T47D (cell line): ENCODE results near the gene KCNJ10.
"Not testable (repeated sequence)": the region's sequence is repeated elsewhere in the genome, so short reads cannot be mapped to it uniquely, and the experiment has no call there.

ENCODE experiments used
- DNase-seq, 2 experiments: peaks; one replicate each; pipeline versions ENCODE4 v3.0.0 to v3.0.0-alpha.2; 2011 to 2012; ENCODE audit warnings: low read depth in 1 of 2, low spot score in 1 of 2
- JUND ChIP-seq: IDR thresholded peaks from 2 replicates; pipeline ENCODE4 v1.6.1; 2012; ENCODE audit warnings: low read depth
- in situ Hi-C: cut with HindIII; loops from 2 replicates; pipeline ENCODE4 v1.10.0; 2016; ENCODE audit warnings: low sequenced_read_pairs, low pct_unique_long_range_greater_than_20kb

Gene KCNJ10

DNA sequence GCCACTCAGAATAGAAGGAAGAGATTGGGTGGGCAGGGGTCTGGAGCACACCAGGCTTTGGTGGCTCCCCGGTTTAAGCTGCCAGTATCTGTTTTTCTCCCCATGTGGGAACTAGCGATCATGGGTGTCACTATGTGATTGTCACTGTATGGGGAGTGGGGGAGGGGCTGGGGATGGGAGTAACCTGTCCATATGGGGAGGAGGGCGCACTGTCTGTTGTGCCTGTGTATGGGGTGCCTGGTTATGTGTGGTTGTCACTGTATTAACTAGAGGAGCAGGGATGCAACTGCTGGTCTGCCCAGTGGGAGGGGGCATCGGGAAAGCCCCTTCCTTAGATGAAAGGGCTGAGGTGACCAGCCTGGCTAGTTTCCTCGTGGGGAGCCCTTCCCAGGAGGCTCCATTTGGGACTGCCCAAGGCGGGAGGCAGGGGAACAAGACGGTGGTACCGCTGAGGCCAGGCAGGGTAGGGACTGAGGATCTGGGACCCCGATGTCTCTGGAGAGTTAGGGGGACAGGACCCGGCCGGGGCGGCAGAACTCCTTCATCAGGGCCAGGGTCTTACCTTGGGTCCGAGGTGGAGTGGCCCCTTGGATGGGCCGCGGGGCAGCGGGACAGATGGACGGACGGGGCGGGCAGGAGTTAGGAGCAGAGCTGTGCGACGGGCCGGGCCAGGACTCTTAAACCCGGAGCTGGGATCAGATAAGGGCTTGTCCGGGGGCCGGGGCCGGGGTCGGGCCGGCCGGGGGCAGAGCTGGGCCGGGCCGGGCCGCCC lies at the start of gene KCNJ10:
Gene KCNJ10, minus strand, starts transcription at position 701 of the 772 bp plus-strand sequence. CDS start 27,628 bp downstream, outside the sequence.
- in situ Hi-C loops, result no loop called here
- DNase-seq, result no peak
- no peak for TF ChIP-seq JUND

- TF ChIP-seq JUND, result no peak
Measured at GRCh38 chr1:160118928-160119327, 49.0 kb upstream of the KCNJ10 start.

GRCh38 chr1:160117709-160118183 lies 47.8 kb upstream of the KCNJ10 start:
- no peak for TF ChIP-seq JUND
- in situ Hi-C loops, result no loop called here

More at GRCh38 chr1:160118928-160119327, 49.0 kb upstream of the KCNJ10 start:
- in situ Hi-C loops, result no loop called here
- DNase-seq, result no peak

GRCh38 chr1:160117300-160117699 lies 47.3 kb upstream of the KCNJ10 start:
- DNase-seq, result no peak
- TF ChIP-seq JUND, result no peak
- in situ Hi-C loops, result no loop called here

More at GRCh38 chr1:160117709-160118183, 47.8 kb upstream of the KCNJ10 start:
- DNase-seq, result no peak

DNA sequence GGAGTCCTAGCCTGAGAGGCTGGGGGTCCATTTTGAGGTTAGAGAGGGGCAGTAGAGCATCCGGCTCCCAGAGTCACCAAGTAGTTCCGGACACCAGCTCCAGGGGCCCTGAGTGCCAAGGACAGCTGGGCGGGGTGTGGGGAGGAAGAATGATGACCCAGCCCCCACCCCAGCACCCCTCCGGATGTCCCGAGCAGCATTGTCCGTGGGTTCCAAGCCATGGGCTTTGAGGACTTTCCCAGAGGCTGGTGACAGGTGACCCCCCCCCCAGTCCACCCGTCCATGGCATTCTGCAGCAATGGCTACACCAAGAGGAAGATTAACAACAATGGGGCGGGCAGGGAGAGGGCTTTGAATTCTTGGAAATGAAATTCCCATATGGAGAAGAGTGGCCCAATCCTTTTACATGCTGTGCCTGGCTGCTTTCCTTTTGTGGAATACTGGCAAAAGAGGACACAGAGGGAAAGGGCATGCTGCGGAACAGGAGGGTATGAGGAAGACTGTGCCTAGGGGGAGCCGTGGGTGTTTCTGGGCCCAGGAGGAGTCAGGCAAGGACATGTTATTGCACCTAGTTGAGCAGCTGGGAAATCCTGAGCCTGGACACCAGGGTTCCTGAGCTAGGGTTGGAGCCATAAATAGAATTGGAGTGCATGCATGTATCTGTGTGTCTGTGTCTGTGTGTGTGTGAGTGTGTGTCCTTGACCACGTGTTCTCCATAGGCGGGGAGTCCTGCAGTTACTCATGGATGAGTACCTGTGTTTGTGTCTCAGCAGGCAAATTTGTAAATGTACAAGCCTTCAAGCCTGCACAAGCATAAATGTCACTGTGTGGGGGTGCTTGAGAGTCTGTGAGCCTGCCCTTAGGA lies 46.6 kb upstream of the KCNJ10 start:
- in situ Hi-C loops, result no loop called here
- no peak for TF ChIP-seq JUND
- DNase-seq, result no peak

GRCh38 chr1:160115545-160116282 lies 45.8 kb upstream of the KCNJ10 start, which contains the start of gene ATP1A2:
Gene ATP1A2, plus strand, starts transcription at chr1:160115759. Its CDS starts 103 bp downstream, at chr1:160115862.
- TF ChIP-seq JUND, result no peak
- no peak for DNase-seq
- in situ Hi-C loops, result no loop called here

DNA sequence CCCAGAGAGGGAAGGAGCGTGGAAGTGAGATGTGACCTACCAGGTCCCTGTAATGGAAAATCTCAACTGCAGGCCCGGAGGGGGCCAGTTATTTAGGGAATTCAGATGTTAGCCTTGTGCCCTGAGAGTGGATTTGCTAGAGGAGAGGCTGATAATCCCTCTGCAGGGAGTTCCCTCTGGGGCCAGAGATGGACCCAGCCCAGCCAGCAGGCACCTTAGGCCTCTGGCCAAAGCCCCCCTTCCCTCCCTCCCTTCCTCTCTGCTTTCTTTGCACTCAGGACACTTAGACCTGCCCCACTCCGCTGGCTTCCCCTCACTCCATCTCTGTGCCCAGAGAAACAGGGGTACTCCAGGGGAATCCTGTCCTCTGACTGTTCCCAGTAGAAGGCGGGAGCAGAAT lies 44.1 kb upstream of the KCNJ10 start:
- in situ Hi-C loops, result no loop called here
- no peak for TF ChIP-seq JUND
- DNase-seq, result no peak

GRCh38 chr1:160113407-160113806 lies 43.4 kb upstream of the KCNJ10 start:
- no peak for DNase-seq
- no peak for TF ChIP-seq JUND
- in situ Hi-C loops, result no loop called here

DNA sequence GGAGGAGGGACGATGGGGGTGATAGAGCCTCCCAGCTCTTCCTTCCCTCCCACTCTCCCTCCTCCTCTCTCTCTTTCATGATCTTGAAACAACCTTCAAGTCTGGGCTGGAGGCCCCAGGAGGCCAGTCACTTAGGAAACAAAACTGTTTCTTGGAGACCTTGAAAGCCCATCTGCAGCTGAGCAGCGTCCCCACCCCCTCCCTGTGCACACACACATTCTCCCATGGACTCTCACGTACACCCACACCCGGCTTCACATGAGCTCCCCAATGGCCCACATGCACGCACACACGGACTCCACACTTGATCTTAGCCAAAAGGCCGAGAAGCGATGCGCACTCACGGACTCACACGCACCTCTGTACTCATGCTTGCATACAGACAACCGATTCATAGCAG lies 42.4 kb upstream of the KCNJ10 start:
- no peak for TF ChIP-seq JUND
- DNase-seq, result no peak
- in situ Hi-C loops, result no loop called here

DNA sequence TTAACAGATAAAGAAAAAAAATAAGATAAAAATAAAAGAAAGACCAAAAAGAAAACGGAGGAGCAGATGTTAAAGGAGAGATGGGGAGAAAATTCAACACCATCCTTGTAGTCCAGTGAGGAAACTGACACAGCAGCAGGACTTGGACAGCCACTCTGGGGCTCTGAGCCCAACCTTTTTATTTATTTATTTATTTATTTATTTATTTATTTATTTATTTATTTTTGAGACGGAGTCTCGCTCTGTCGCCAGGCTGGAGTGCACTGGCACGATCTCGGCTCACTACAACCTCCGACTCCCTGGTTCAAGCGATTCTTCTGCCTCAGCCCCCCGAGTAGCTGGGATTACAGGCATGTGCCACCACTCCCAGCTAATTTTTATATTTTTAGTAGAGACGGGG lies 41.5 kb upstream of the KCNJ10 start:
- in situ Hi-C loops, DNase-seq: not testable (repeated sequence)

DNA sequence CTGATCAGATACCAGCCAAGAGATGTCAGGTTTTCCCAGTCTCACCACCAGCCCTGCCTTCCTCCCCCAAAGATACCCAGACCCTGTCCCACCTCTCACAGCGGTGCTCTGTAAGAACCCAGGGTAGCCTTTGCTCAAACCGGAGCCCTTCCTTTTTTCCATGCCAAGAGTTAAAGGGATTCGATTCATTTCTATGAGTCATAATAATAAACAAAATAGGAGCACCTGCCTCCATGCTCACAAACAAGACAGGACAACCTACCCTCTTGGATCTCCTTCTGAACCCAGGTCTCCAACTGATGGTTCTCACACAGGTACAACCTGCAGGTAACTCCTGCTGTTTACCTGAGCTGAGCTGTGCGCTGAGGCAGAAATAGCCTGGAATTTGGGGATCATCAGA lies 39.7 kb upstream of the KCNJ10 start:
- no peak for TF ChIP-seq JUND
- no peak for DNase-seq
- in situ Hi-C loops, result no loop called here
